Heart left ventricle (tissue), 16 donors: Measurements from ENCODE around the gene ASNSD1. TPM values are rescaled to one million over a fixed set of nuclear protein-coding genes. Genes with fewer than 3 reads are reported as not detected.
A peak's percentile ranks its signal among the peaks of the same experiment; 100 is the strongest.
"Not testable (repeated sequence)": the region's sequence is repeated elsewhere in the genome, so short reads cannot be mapped to it uniquely, and the experiment has no call there.

ENCODE experiments used
- ATAC-seq, 4 donors: fragments of 200-7000 bp; cut with Tn5 transposase; one replicate each; pipeline ENCODE4 v1.9.1; 2020 to 2022; ENCODE audit warnings: moderate library complexity in 4 of 4, mild to moderate bottlenecking in 3 of 4, moderate number of reproducible peaks in 1 of 4
- DNase-seq, 5 donors: peaks; one replicate each; pipeline ENCODE4 v3.0.0-alpha.2; 2020
- H3K27ac ChIP-seq, 12 donors: fragments of 200-600 bp; sonication (generic) in 4 of 12; one replicate each; pipeline versions ENCODE4 v1.5.0 to v1.8.0; 2016 to 2022; ENCODE audit warnings: mild to moderate bottlenecking in 2 of 12
- H3K27me3 ChIP-seq, 9 donors: fragments of 200-600 bp; sonication (generic) in 2 of 9; one replicate each; pipeline versions ENCODE4 v1.5.1 to v1.8.0; 2016 to 2022; ENCODE audit warnings: mild to moderate bottlenecking in 3 of 9
- H3K36me3 ChIP-seq, 9 donors: fragments of 200-600 bp; sonication (generic) in 2 of 9; one replicate each; pipeline versions ENCODE4 v1.5.0 to v1.8.0; 2018 to 2022; ENCODE audit warnings: mild to moderate bottlenecking in 2 of 9
- H3K4me1 ChIP-seq, 12 donors: fragments of 200-600 bp; sonication (generic) in 4 of 12; one replicate each; pipeline versions ENCODE4 v1.5.0 to v1.8.0; 2016 to 2022; ENCODE audit warnings: mild to moderate bottlenecking in 3 of 12
- H3K4me3 ChIP-seq, 12 donors: fragments of 200-600 bp; sonication (generic) in 4 of 12; one replicate each; pipeline versions ENCODE4 v1.5.0 to v1.8.0; 2017 to 2022; ENCODE audit warnings: mild to moderate bottlenecking in 9 of 12, moderate library complexity in 4 of 12
- H3K9me3 ChIP-seq, 12 donors: fragments of 200-600 bp; sonication (generic) in 4 of 12; one replicate each; pipeline versions ENCODE4 v1.5.0 to v1.8.0; 2016 to 2022; ENCODE audit warnings: mild to moderate bottlenecking in 1 of 12
- CTCF ChIP-seq, 12 donors: fragments of 200-600 bp; sonication (generic) in 4 of 12; IDR thresholded peaks; one replicate each; pipeline versions ENCODE4 v1.5.0 to v1.8.0; 2018 to 2022; ENCODE audit warnings: antibody characterized with exemption in 12 of 12, mild to moderate bottlenecking in 5 of 12
- POLR2A ChIP-seq, 2 donors: fragments of 450-650 bp; IDR thresholded peaks; one replicate each; pipeline ENCODE4 v1.6.1; 2017; ENCODE audit warnings: antibody characterized with exemption in 2 of 2, mild to moderate bottlenecking in 2 of 2, moderate library complexity in 2 of 2
- WGBS, 4 donors: extraction: QIAGEN DNeasy Blood & Tissue Kit in 2 of 4; methylation state at CpG; one replicate each; pipeline versions ENCODE4 v1.1.5 to v1.1.7; 2013 to 2018; 5-methylcytosine and 5-hydroxymethylcytosine counted together
- intact Hi-C, 10 donors: fragments of 100-400 bp; cut with DNase I; formaldehyde crosslinking; loops; one replicate each; pipeline versions ENCODE4 v1.11.1 to v1.14.2; 2022
- polyA plus RNA-seq, 2 donors: library from polyadenylated mRNA; stranded (reverse); fragments of 200-250 nt; gene quantifications; one replicate each; pipeline ENCODE4 v1.2.3, GENCODE V29; 2013
- total RNA-seq, 9 donors: library from RNA; depleted of rRNA in 2 of 9; stranded (reverse); fragments of >200 nt in 2 of 9; fragmentation: NEBNext Ultra II Directional in 3 of 9; extraction: Animal tissue kit (Norgen Biotek cat#: 25700) in 3 of 9; gene quantifications; one replicate each; pipeline versions ENCODE4 v1.1.0 to v1.2.4, GENCODE V29; 2016 to 2023
- donor health status: ischemic (EF 13 %, LVEDD 7.1; RV severe dilation, severe dysfunction).
- donor health status: healthy with polysubstance abuse.
- donor health status: DM: no; HTN: yes; CAD: no.
- donor health status: DM: no; HTN: no; CAD: no.
- donor health status: ischemic (EF 25% LVEDD 6.9; RV normal size, moderate dysfunction).
- donor health status: ischemic (EF 25% LVEDD 5.7; RV mildly dilated, moderate dysfunction).
- donor health status: healthy.
- donor health status: DM: yes; HTN: yes; CAD: no.
- donor health status: ischemic (EF 35%, LVEDD 5.7; RV mildly dilated, moderate dysfunction).
- donor health status: nonischemic (EF 11% LVEDD 7.7; RV severe dilation, severe dysfunction).
- donor health status: DM: yes; HTN: yes; CAD: no.
- donor health status: PGD.
- donor health status: ischemic (EF 29% LVEDD 5.4; RV normal size, mild dysfunction).
- donor health status: nonischemic (EF 23%, LVEDD 6.1; RV moderate dilation, normal function).

Gene ASNSD1
- total and polyA plus RNA-seq, 11 donors = 26.3 to 46.0 (median 32.4) TPM

DNA sequence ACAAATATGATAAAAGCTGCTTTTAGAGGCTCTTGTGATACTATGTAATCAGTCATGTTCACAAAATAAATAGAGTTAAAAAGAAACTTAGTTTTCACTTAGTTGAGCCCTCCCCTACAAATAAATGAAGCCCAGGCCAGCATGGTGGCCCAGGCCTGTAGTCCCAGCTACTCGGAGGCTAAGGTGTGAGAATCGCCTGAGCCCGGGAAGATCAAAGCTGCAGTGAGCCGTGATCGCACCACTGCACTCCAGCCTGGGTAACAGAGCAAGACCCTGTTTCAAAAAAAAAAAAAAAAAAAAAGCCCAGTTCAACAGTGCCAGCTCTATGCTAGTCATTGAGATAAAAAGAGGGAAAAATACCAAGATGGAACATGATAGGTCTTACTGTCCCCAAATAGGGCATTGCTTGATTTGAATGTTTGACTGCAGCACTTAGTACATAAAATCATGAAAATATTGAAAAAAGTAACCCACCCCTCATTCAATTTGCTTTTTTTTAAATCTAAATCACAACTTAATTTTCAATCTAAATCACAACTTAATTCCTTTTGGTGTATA is 1.5 kb downstream of the ASNSD1 start:
- no peak for TF ChIP-seq POLR2A (IDR thresholded peaks at IDR 0.05)
- no peak for TF ChIP-seq CTCF (IDR thresholded peaks at IDR 0.05)
- DNase-seq (no peak), ATAC-seq (no peak)
- intact Hi-C loops = loop anchor here in 5 of 10 donors (1.0 to 10.0 kb wide), 5 partner anchors 12 to 120 kb away; partner anchors contain the start of genes OSGEPL1 (in 2 of the 5), ANKAR (in 1 of the 5), ORMDL1 (in 1 of the 5) and PMS1 (in 1 of the 5)
- H3K9me3 ChIP-seq = no peaks in the 10 kb centered on the region
- no peaks in the 10 kb centered on the region for H3K27me3 ChIP-seq
- H3K4me1 ChIP-seq = peaks cover 0 to 50% (median 22%) of the 10 kb centered on the region in 12 donors
- peak overlapping the region in 11 of 12 donors; percentile 59 to 94 (median 81) for H3K4me3 ChIP-seq
- H3K36me3 ChIP-seq = peaks cover 0 to 41% (median 24%) of the 10 kb centered on the region in 9 donors
- no peak overlapping the region for H3K27ac ChIP-seq
- WGBS, 4 donors = 74 to 86% (median 77%) methylated on average over 5 of the region's 5 CpGs

DNA sequence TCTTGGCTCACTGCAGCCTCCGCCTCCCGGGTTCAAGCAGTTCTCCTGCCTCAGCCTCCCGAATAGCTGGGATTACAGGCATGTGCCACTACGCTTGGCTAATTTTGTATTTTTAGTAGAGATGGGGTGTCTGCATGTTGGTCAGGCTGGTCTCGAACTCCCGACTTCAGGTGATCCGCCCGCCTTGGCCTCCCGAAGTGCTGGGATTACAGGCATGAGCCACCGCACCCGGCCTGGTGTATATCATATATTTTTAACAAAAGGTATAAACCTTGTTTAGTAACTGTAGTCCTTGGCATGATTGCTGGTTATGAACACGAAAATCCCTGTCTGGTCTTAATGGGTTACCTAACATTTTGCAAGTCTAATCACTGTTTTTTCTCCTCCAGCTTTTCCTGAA is 2.1 kb downstream of the ASNSD1 start:
- H3K4me3 ChIP-seq, H3K9me3 ChIP-seq, ATAC-seq, DNase-seq, H3K27me3 ChIP-seq, H3K27ac ChIP-seq: not testable (repeated sequence)
- intact Hi-C loops = loop anchor here in 5 of 10 donors (5.0 to 10.0 kb wide), 4 partner anchors 34 to 119 kb away; partner anchors contain the start of genes OSGEPL1 (in 2 of the 5), ORMDL1 (in 1 of the 5) and PMS1 (in 1 of the 5)
- Histone ChIP-seq H3K4me1 (peaks cover 0 to 44% (median 20%) of the 10 kb centered on the region in 12 donors), H3K36me3 (peaks cover 0 to 46% (median 30%) of the 10 kb centered on the region in 9 donors)
- WGBS, 4 donors = 93 to 96% (median 95%) methylated on average over 12 of the region's 12 CpGs

DNA sequence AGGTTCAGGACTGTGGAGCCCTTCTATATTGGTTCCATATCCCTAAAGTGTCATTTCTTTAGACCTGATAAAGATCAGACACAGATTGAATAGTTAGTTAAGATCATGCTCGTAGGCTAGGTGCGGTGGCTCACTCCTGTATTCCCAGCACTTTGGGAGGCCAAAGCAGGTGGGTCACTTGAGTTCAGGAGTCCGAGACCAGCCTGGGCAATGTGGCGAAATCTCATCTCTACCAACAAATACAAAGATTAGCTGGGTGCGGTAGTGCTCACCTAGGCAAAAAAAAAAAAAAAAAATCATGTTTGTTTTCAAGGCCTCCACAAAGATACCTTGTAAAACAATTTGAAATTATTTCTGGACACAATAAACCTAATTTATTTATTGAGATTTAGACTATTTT is 8.7 kb downstream of the ASNSD1 start:
- 95 to 99% (median 97%) methylated on average over 5 of the region's 5 CpGs for WGBS, 4 donors
- peaks cover 0 to 78% (median 62%) of the 10 kb centered on the region in 9 donors for H3K36me3 ChIP-seq
- no peak for TF ChIP-seq POLR2A (IDR thresholded peaks at IDR 0.05)
- TF ChIP-seq CTCF (IDR thresholded peaks at IDR 0.05) = no peak
- peaks cover 0 to 19% (median 8%) of the 10 kb centered on the region in 12 donors for H3K4me1 ChIP-seq
- intact Hi-C loops = loop anchor here in 2 of 10 donors (10.0 kb wide), 2 partner anchors 85 to 115 kb away; partner anchors contain the start of genes ORMDL1 (in 1 of the 2) and PMS1 (in 1 of the 2)
- H3K9me3 ChIP-seq = no peaks in the 10 kb centered on the region
- H3K27ac ChIP-seq = no peak overlapping the region
- H3K4me3 ChIP-seq = no peak overlapping the region
- DNase-seq = no peak
- no peaks in the 10 kb centered on the region for H3K27me3 ChIP-seq
- no peak for ATAC-seq

- TF ChIP-seq CTCF (IDR thresholded peaks at IDR 0.05) (no peak), POLR2A (IDR thresholded peaks at IDR 0.05) (no peak)
- intact Hi-C loops = loop anchor here in 4 of 10 donors (1.0 to 10.0 kb wide), 3 partner anchors 12 to 111 kb away; partner anchors contain the start of genes ASNSD1 (in 2 of the 4), ORMDL1 (in 1 of the 4) and PMS1 (in 1 of the 4)
- H3K9me3 ChIP-seq = peaks cover 0 to 12% (median 2%) of the 10 kb centered on the region in 12 donors
- H3K4me3 ChIP-seq = peak overlapping the region; percentile 39 to 81 (median 70)
- DNase-seq (no peak), ATAC-seq (peak in 3 of 4 donors; percentile 4 to 42 (median 24))
- H3K27me3 ChIP-seq = no peaks in the 10 kb centered on the region
- H3K27ac ChIP-seq = peak overlapping the region; percentile 88 to 100 (median 96)
- peaks cover 0 to 40% (median 31%) of the 10 kb centered on the region in 9 donors for H3K36me3 ChIP-seq
- H3K4me1 ChIP-seq = peaks cover 0 to 27% (median 15%) of the 10 kb centered on the region in 12 donors
- 30 to 34% (median 32%) methylated on average over 12 of the region's 12 CpGs for WGBS, 4 donors
Observed at GRCh38 chr2:189673661-189674373, 12.6 kb downstream of the ASNSD1 start.
